WTC11 (cell line): Measurements from ENCODE around the gene RBM38. TPM values are rescaled to one million over a fixed set of nuclear protein-coding genes. Genes with fewer than 3 reads are reported as not detected.
"Not testable (repeated sequence)": the region's sequence is repeated elsewhere in the genome, so short reads cannot be mapped to it uniquely, and the experiment has no call there.

Experiments used
- ATAC-seq: fragments of 200-7000 bp; cut with Tn5 transposase; 2 replicates; pipeline ENCODE4 v1.10.0; 2021; ENCODE audit warnings: mild to moderate bottlenecking, moderate library complexity
- CTCF ChIA-PET: fragments of 300-600 bp; sonication (Branson Sonifier 250); formaldehyde crosslinking; loops from one replicate; lab custom pipeline; 2021; ENCODE audit warnings: antibody characterized with exemption; lab: Charles Lee
- POLR2A ChIA-PET: fragments of 350-600 bp; sonication (Branson Sonifier 250); formaldehyde crosslinking; loops from one replicate; lab custom pipeline; 2021; ENCODE audit warnings: antibody characterized with exemption; lab: Charles Lee
- DNase-seq: peaks from one replicate; pipeline ENCODE4 v3.0.0; 2021; ENCODE audit warnings: low spot score
- H3K27ac Mint-ChIP-seq: 2 replicates; pipeline ENCODE4 v1.8.0; 2021; ENCODE audit warnings: mixed read lengths
- H3K27me3 Mint-ChIP-seq: 2 replicates; pipeline ENCODE4 v1.8.0; 2021; ENCODE audit warnings: low read depth, mild to moderate bottlenecking, moderate library complexity, mixed read lengths
- H3K36me3 Mint-ChIP-seq: 2 replicates; pipeline ENCODE4 v1.8.0; 2021; ENCODE audit warnings: mixed read lengths
- H3K4me1 Mint-ChIP-seq: 2 replicates; pipeline ENCODE4 v1.8.0; 2022; ENCODE audit warnings: mixed read lengths
- H3K4me3 Mint-ChIP-seq: 2 replicates; pipeline ENCODE4 v1.8.0; 2021; ENCODE audit warnings: mild to moderate bottlenecking, moderate library complexity, mixed read lengths
- H3K9me3 Mint-ChIP-seq: 2 replicates; pipeline ENCODE4 v1.8.0; 2021; ENCODE audit warnings: mixed read lengths
- CBFB ChIP-seq: sonication (generic); formaldehyde crosslinking; IDR thresholded peaks from 2 replicates; pipeline ENCODE4 v1.8.1; 2022; ENCODE audit warnings: mild to moderate bottlenecking, low read depth, missing genetic modification reagents
- CTCF ChIP-seq: fragments of 200-600 bp; IDR thresholded peaks from 2 replicates; pipeline ENCODE4 v1.8.0; 2022; ENCODE audit warnings: antibody characterized with exemption
- E2F5 ChIP-seq: sonication (generic); formaldehyde crosslinking; IDR thresholded peaks from 2 replicates; pipeline ENCODE4 v1.8.1; 2022; ENCODE audit warnings: mild to moderate bottlenecking, moderate library complexity, missing genetic modification reagents
- ERG ChIP-seq: fragments of 250-450 bp; sonication (Bioruptor Pico); IDR thresholded peaks from 2 replicates; pipeline ENCODE4 v1.8.0; 2021; ENCODE audit warnings: mild to moderate bottlenecking
- ESRRA ChIP-seq: sonication (generic); formaldehyde crosslinking; IDR thresholded peaks from 2 replicates; pipeline ENCODE4 v1.8.1; 2022; ENCODE audit warnings: mild to moderate bottlenecking, missing genetic modification reagents, borderline replicate concordance
- NFYB ChIP-seq: sonication (generic); formaldehyde crosslinking; conservative IDR thresholded peaks from 2 replicates; pipeline ENCODE4 v1.8.0; 2022; ENCODE audit warnings: low read depth, missing genetic modification reagents
- RORB ChIP-seq: fragments of 250-450 bp; sonication (Bioruptor Pico); IDR thresholded peaks from 2 replicates; pipeline ENCODE4 v1.9.0; 2021; ENCODE audit warnings: mild to moderate bottlenecking
- SOX15 ChIP-seq: fragments of 250-450 bp; sonication (Bioruptor Pico); IDR thresholded peaks from 2 replicates; pipeline ENCODE4 v1.9.0; 2021; ENCODE audit warnings: mild to moderate bottlenecking
- ZNF416 ChIP-seq: fragments of 250-450 bp; sonication (Bioruptor Pico); IDR thresholded peaks from 2 replicates; pipeline ENCODE4 v1.9.0; 2021; ENCODE audit warnings: mild to moderate bottlenecking, inconsistent platforms
- ZNF425 ChIP-seq: fragments of 250-450 bp; sonication (Bioruptor Pico); conservative IDR thresholded peaks from 2 replicates; pipeline ENCODE4 v1.9.0; 2021; ENCODE audit warnings: mild to moderate bottlenecking
- ZSCAN18 ChIP-seq: fragments of 250-450 bp; sonication (Bioruptor Pico); IDR thresholded peaks from 2 replicates; pipeline ENCODE4 v2.1.2; 2022; ENCODE audit warnings: mild to moderate bottlenecking, moderate library complexity
- total RNA-seq: library from RNA; stranded (reverse); gene quantifications from 3 replicates; pipeline ENCODE4 v1.2.3, GENCODE V29; 2021

Gene RBM38
- total RNA-seq, 1 experiment from 2014 or later, result 69.0 TPM

- H3K4me3 Mint-ChIP-seq, result no peak overlapping the region
- H3K4me1 Mint-ChIP-seq, result no peaks in the 10 kb centered on the region
- H3K36me3 Mint-ChIP-seq, result no peaks in the 10 kb centered on the region
- TF ChIP-seq NFYB, result no peak
- TF ChIP-seq CTCF, result peak; percentile 77
- peaks cover 5% of the 10 kb centered on the region; the same call in 1 of the 2 replicates for H3K9me3 Mint-ChIP-seq
- DNase-seq (peak; percentile 81), ATAC-seq (peak; percentile 52)
- CTCF ChIA-PET, result interaction anchor here (0.5 to 7.0 kb wide), 12 partner anchors 11 to 318 kb away, joined by 3 to 26 read pairs (median 4); partner anchors contain the start of gene SPO11
- POLR2A ChIA-PET, result no interaction called here
- no peak overlapping the region for H3K27ac Mint-ChIP-seq
- H3K27me3 Mint-ChIP-seq, result peaks cover 6% of the 10 kb centered on the region
These were observed 44.7 kb upstream of the RBM38 start for GRCh38 chr20:57346477-57346876.

GRCh38 chr20:57347393-57347792, 43.8 kb upstream of the RBM38 start:
- H3K27ac Mint-ChIP-seq, result no peak overlapping the region
- peaks cover 8% of the 10 kb centered on the region for H3K4me1 Mint-ChIP-seq
- DNase-seq (no peak), ATAC-seq (no peak)
- H3K36me3 Mint-ChIP-seq, result no peaks in the 10 kb centered on the region; the same call in 1 of the 2 replicates
- H3K4me3 Mint-ChIP-seq, result no peak overlapping the region
- peaks cover 5% of the 10 kb centered on the region; the same call in 1 of the 2 replicates for H3K9me3 Mint-ChIP-seq
- H3K27me3 Mint-ChIP-seq, result peaks cover 6% of the 10 kb centered on the region
- ChIA-PET POLR2A (no interaction called here), CTCF (interaction anchor here (3.0 to 7.0 kb wide), 4 partner anchors 14 to 257 kb away, joined by 17 to 26 read pairs (median 22); partner anchors contain the start of gene SPO11)
- no peak for TF ChIP-seq ZNF416
- no peak for TF ChIP-seq RORB (CRISPR knock-in tag)
- no peak for TF ChIP-seq E2F5 (CRISPR knock-in tag)
- TF ChIP-seq ESRRA (CRISPR knock-in tag), result no peak
- TF ChIP-seq SOX15 (CRISPR knock-in tag), result no peak
- no peak for TF ChIP-seq ERG
- no peak for TF ChIP-seq CBFB (CRISPR knock-in tag)
- TF ChIP-seq ZSCAN18, result no peak
- TF ChIP-seq ZNF425 (CRISPR knock-in tag), result no peak

- DNase-seq, ATAC-seq, H3K27ac Mint-ChIP-seq, H3K4me3 Mint-ChIP-seq, H3K36me3 Mint-ChIP-seq, H3K9me3 Mint-ChIP-seq, H3K27me3 Mint-ChIP-seq: not testable (repeated sequence)
- POLR2A ChIA-PET, result interaction anchor here (1.0 kb wide), 1 partner anchor 43 kb away, joined by 4 read pairs; the partner anchor contains the start of gene RBM38
- CTCF ChIA-PET, result interaction anchor here (0.7 to 7.0 kb wide), 7 partner anchors 15 to 258 kb away, joined by 3 to 26 read pairs (median 14); partner anchors contain the start of gene SPO11
- H3K4me1 Mint-ChIP-seq, result peaks cover 11% of the 10 kb centered on the region
These were observed 42.8 kb upstream of the RBM38 start for GRCh38 chr20:57348200-57348921.
